B cell (primary cell): ENCODE measurements around the gene ANKRD35. TPM values are rescaled to one million over a fixed set of nuclear protein-coding genes. Genes with fewer than 3 reads are reported as not detected.
"Not testable (repeated sequence)": the region's sequence is repeated elsewhere in the genome, so short reads cannot be mapped to it uniquely, and the experiment has no call there.

Source experiments
- ATAC-seq: fragments of 200-7000 bp; cut with Tn5 transposase; one replicate; pipeline ENCODE4 v1.10.0; 2021; ENCODE audit warnings: low read depth, mild to moderate bottlenecking, moderate number of reproducible peaks, moderate library complexity
- CTCF ChIA-PET: fragments of 350-600 bp; sonication (Branson Sonifier 250); formaldehyde crosslinking; loops from one replicate; lab custom pipeline; 2021; ENCODE audit warnings: antibody characterized with exemption, inconsistent platforms; lab: Charles Lee
- POLR2A ChIA-PET: fragments of 350-600 bp; sonication (Branson Sonifier 250); formaldehyde crosslinking; loops from one replicate; lab custom pipeline; 2021; ENCODE audit warnings: antibody characterized with exemption; lab: Charles Lee
- DNase-seq: peaks from one replicate; pipeline ENCODE4 v3.0.0; 2013
- H2AFZ ChIP-seq: 2 replicates; pipeline ENCODE4 v1.6.1; 2012; ENCODE audit warnings: mild to moderate bottlenecking, low read depth, low read length; ENCODE audit not compliant: insufficient read depth, poor library complexity, severe bottlenecking
- H3K27ac ChIP-seq, 2 donors: 1 replicate in 1 of 2; 2 replicates in 1 of 2; pipeline ENCODE4 v1.5.1; 2012 to 2013; ENCODE audit warnings: low read length in 2 of 2, mild to moderate bottlenecking in 2 of 2, moderate library complexity in 1 of 2
- H3K27me3 ChIP-seq, 4 experiments: fragments of 200-600 bp in 1 of 4; sonication (generic) in 1 of 4; replicated peaks in 1 of 4; 1 replicate in 2 of 4; 2 replicates in 2 of 4; pipeline versions ENCODE4 v1.6.1 to v1.7.0; 2013 to 2016; ENCODE audit warnings: low read length in 3 of 4, mild to moderate bottlenecking in 2 of 4, mixed read lengths in 1 of 4, moderate library complexity in 1 of 4; ENCODE audit not compliant: insufficient read depth in 4 of 4, control insufficient read depth in 3 of 4; ENCODE audit errors: control extremely low read depth in 1 of 4
- H3K36me3 ChIP-seq, 2 experiments: replicated peaks in 1 of 2; 1 replicate in 1 of 2; 2 replicates in 1 of 2; pipeline versions ENCODE4 v1.6.1 to v1.7.1; 2013; ENCODE audit warnings: low read length in 1 of 2; ENCODE audit not compliant: insufficient read depth in 2 of 2, control insufficient read depth in 1 of 2; ENCODE audit errors: control extremely low read depth in 1 of 2, extremely low read depth in 1 of 2
- H3K4me1 ChIP-seq, 2 donors: fragments of 200-600 bp in 1 of 2; sonication (generic) in 1 of 2; 1 replicate in 1 of 2; 2 replicates in 1 of 2; pipeline versions ENCODE4 v1.5.1 to v1.6.1; 2013 to 2017; ENCODE audit warnings: low read length in 2 of 2; ENCODE audit not compliant: control insufficient read depth in 2 of 2, insufficient read depth in 2 of 2
- H3K4me2 ChIP-seq: replicated peaks from 2 replicates; pipeline ENCODE3; 2012; ENCODE audit warnings: mild to moderate bottlenecking, low read depth, low read length; ENCODE audit not compliant: poor library complexity, severe bottlenecking
- H3K4me3 ChIP-seq, 5 experiments: fragments of 200-600 bp in 1 of 5; sonication (generic) in 1 of 5; 1 replicate in 3 of 5; 2 replicates in 2 of 5; pipeline versions ENCODE4 v1.5.1 to v1.7.0; 2011 to 2016; ENCODE audit warnings: low read length in 4 of 5, mild to moderate bottlenecking in 4 of 5, low read depth in 2 of 5, control low read depth in 1 of 5, moderate library complexity in 1 of 5; ENCODE audit not compliant: insufficient read depth in 1 of 5; ENCODE audit errors: control extremely low read depth in 1 of 5, extremely low read depth in 1 of 5
- H3K79me2 ChIP-seq: fragments of 200-600 bp; sonication (generic); one replicate; pipeline ENCODE4 v1.6.0; 2016; ENCODE audit warnings: low read length; ENCODE audit not compliant: control insufficient read depth, insufficient read depth
- H3K9ac ChIP-seq: fragments of 200-600 bp; sonication (generic); 2 replicates; pipeline ENCODE4 v1.6.1; 2017; ENCODE audit warnings: mild to moderate bottlenecking, low read length, moderate library complexity
- H3K9me3 ChIP-seq, 3 donors: one replicate each; pipeline versions ENCODE4 v1.6.1 to v1.7.1; 2013; ENCODE audit warnings: low read length in 2 of 3; ENCODE audit not compliant: control insufficient read depth in 2 of 3, insufficient read depth in 1 of 3; ENCODE audit errors: control extremely low read depth in 1 of 3
- H4K20me1 ChIP-seq: 2 replicates; pipeline ENCODE4 v1.6.0; 2012; ENCODE audit warnings: mild to moderate bottlenecking, low read length; ENCODE audit not compliant: insufficient read depth, control insufficient read depth, poor library complexity, severe bottlenecking
- H3K27ac Mint-ChIP-seq: one replicate; pipeline ENCODE4 v1.8.0; 2021; ENCODE audit warnings: mixed read lengths
- H3K27me3 Mint-ChIP-seq: one replicate; pipeline ENCODE4 v1.8.0; 2021; ENCODE audit warnings: mixed read lengths
- H3K4me1 Mint-ChIP-seq: one replicate; pipeline ENCODE4 v1.8.0; 2021; ENCODE audit warnings: mixed read lengths
- H3K4me3 Mint-ChIP-seq: one replicate; pipeline ENCODE4 v1.8.0; 2021; ENCODE audit warnings: mixed read lengths
- H3K9me3 Mint-ChIP-seq: one replicate; pipeline ENCODE4 v1.8.0; 2022; ENCODE audit warnings: mixed read lengths; ENCODE audit not compliant: insufficient read depth
- CTCF ChIP-seq: fragments of 200-600 bp; IDR thresholded peaks from one replicate; pipeline ENCODE4 v1.8.0; 2022; ENCODE audit warnings: antibody characterized with exemption, mild to moderate bottlenecking
- WGBS: methylation state at CpG from one replicate; pipeline ENCODE4 v1.1.5; 2013; ENCODE audit warnings: missing lambda C conversion rate; ENCODE audit not compliant: insufficient coverage; 5-methylcytosine and 5-hydroxymethylcytosine counted together
- intact Hi-C: fragments of 100-400 bp; cut with micrococcal nuclease; formaldehyde crosslinking; loops from one replicate; pipeline ENCODE4 v1.10.0; 2022
- polyA plus RNA-seq: library from polyadenylated mRNA; depleted of rRNA; stranded (reverse); fragments of >200 nt; gene quantifications from 2 replicates; pipeline ENCODE4 v1.2.3, GENCODE V29; 2012
- total RNA-seq, 2 donors: library from RNA; stranded (reverse); fragments of 120-200 nt in 1 of 2; gene quantifications; 1 replicate in 1 of 2; 2 replicates in 1 of 2; pipeline versions ENCODE4 v1.2.3 to v1.2.4, GENCODE V29; 2013 to 2022

The ANKRD35 gene
- total and polyA plus RNA-seq, 2 donors (not counting 1 experiment from before 2014, with no cell fraction given) = 0.04 TPM; not detected in 1

GRCh38 chr1:145823565-145824498 lies 61.8 kb downstream of the ANKRD35 start, which contains the start of the genes POLR3C and RNF115:
TSS of gene POLR3C (plus strand) at chr1:145824200. CDS start at chr1:145825777, 1,577 bp downstream.
TSS of gene RNF115 (minus strand) at chr1:145824095. CDS start at chr1:145823873, 222 bp downstream.
- H3K9me3 Mint-ChIP-seq = no peaks in the 10 kb centered on the region
- CTCF ChIA-PET = interaction anchor here (0.9 to 1.5 kb wide), 3 partner anchors 21 to 87 kb away, joined by 3 to 15 read pairs (median 10); partner anchors contain the start of genes NUDT17 and PIAS3
- H3K4me1 Mint-ChIP-seq = peaks cover 28% of the 10 kb centered on the region
- intact Hi-C loops = loop anchor here (1.0 to 2.0 kb wide), 3 partner anchors 21 to 95 kb away; partner anchors contain the start of genes NUDT17 and PEX11B
- H3K27ac Mint-ChIP-seq = peak within 1 kb of the TSS; percentile 97
- H3K27me3 Mint-ChIP-seq = no peaks in the 10 kb centered on the region
- H3K4me3 ChIP-seq = peak within 1 kb of the TSS; percentile 66 to 97 (median 82)
- peak; percentile 95 for ATAC-seq
- H3K4me1 ChIP-seq = peaks cover 12 to 13% of the 10 kb centered on the region in 2 donors
- peaks cover 4% of the 10 kb centered on the region for H4K20me1 ChIP-seq
- peaks cover 35% of the 10 kb centered on the region for H3K79me2 ChIP-seq
- H3K9me3 ChIP-seq = no peaks in the 10 kb centered on the region
- peak within 1 kb of the TSS; percentile 81 for H3K9ac ChIP-seq
- H3K4me2 ChIP-seq = peak within 1 kb of the TSS; percentile 82
- peak within 1 kb of the TSS; percentile 98 for H3K4me3 Mint-ChIP-seq
- under 1% methylated on average over 82 of the region's 89 CpGs for WGBS
- peak; percentile 91 for DNase-seq
- peaks cover 11 to 28% of the 10 kb centered on the region in 2 experiments for H3K36me3 ChIP-seq
- TF ChIP-seq CTCF = no peak
- no peaks in the 10 kb centered on the region for H3K27me3 ChIP-seq
- peak within 1 kb of the TSS; percentile 61 to 89 for H3K27ac ChIP-seq
- POLR2A ChIA-PET = interaction anchor here (0.5 to 1.8 kb wide), 5 partner anchors 22 to 182 kb away, joined by 3 to 11 read pairs (median 3); partner anchors contain the start of genes NUDT17, PEX11B, PIAS3 and RBM8A
- H2AFZ ChIP-seq = peak within 1 kb of the TSS; percentile 96

GRCh38 chr1:145822779-145823331 lies 62.8 kb downstream of the ANKRD35 start:
- H3K4me3 Mint-ChIP-seq, H2AFZ ChIP-seq, POLR2A ChIA-PET, H4K20me1 ChIP-seq, H3K4me2 ChIP-seq, H3K27me3 Mint-ChIP-seq, H3K27me3 ChIP-seq, H3K27ac Mint-ChIP-seq, H3K9me3 Mint-ChIP-seq, ATAC-seq, H3K9me3 ChIP-seq, DNase-seq, intact Hi-C loops, H3K4me3 ChIP-seq, H3K9ac ChIP-seq, H3K27ac ChIP-seq, CTCF ChIA-PET: not testable (repeated sequence)
- peaks cover 23% of the 10 kb centered on the region for H3K4me1 Mint-ChIP-seq
- Histone ChIP-seq H3K4me1 (peaks cover 9 to 12% of the 10 kb centered on the region in 2 donors), H3K79me2 (peaks cover 35% of the 10 kb centered on the region), H3K36me3 (peaks cover 11 to 18% of the 10 kb centered on the region in 2 experiments)
- no CpG with 5 or more reads among the region's 16 CpGs for WGBS

GRCh38 chr1:145818095-145818494 lies 67.6 kb downstream of the ANKRD35 start:
- H3K4me3 Mint-ChIP-seq, H3K27ac ChIP-seq, H3K9me3 ChIP-seq, H3K4me2 ChIP-seq, DNase-seq, H3K27ac Mint-ChIP-seq, H2AFZ ChIP-seq, CTCF ChIA-PET, H3K4me3 ChIP-seq, H3K27me3 ChIP-seq, H3K27me3 Mint-ChIP-seq, H3K4me1 Mint-ChIP-seq, H3K9me3 Mint-ChIP-seq, H4K20me1 ChIP-seq, intact Hi-C loops, H3K79me2 ChIP-seq, H3K9ac ChIP-seq, H3K36me3 ChIP-seq, ATAC-seq, H3K4me1 ChIP-seq, POLR2A ChIA-PET: not testable (repeated sequence)
- no CpG with 5 or more reads among the region's 6 CpGs for WGBS
